SU-DHL-6 (cell line): ENCODE measurements around the gene ACBD6.

Experiments
- EZH2phosphoT487 ChIP-seq: fragments of 200-600 bp; sonication (generic), shearing (Covaris generic); conservative IDR thresholded peaks from 2 replicates; pipeline ENCODE4 v1.6.1; 2018; ENCODE audit warnings: mild to moderate bottlenecking, antibody characterized with exemption, low read length, moderate library complexity, mixed read lengths
- TF ChIP-seq, protein P1 (sequence below): fragments of 200-600 bp; sonication (generic); IDR thresholded peaks from one replicate; pipeline ENCODE4 v1.5.1; 2017; ENCODE audit warnings: antibody characterized with exemption, mild to moderate bottlenecking, low read length, moderate library complexity; ENCODE audit not compliant: insufficient read depth, poor library complexity, severe bottlenecking

DNA sequence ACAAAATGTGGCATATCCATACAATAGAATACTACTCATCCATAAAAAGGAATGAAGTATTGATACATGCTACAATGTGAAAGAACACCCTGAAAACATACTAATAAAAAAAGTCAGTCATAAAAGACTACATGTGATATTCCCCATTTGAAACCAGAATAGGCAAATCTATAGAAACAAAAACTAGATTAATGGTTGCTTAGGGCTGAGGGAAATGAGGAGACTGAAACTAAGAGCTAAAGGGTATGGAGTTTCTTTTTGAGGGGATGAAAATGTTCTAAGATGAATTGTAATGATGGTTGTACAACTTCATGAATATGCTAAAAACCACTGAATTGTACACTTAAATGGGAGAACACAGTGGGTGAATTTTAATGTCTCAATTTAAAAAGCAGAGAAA lies 50.9 kb downstream of the ACBD6 start:
- TF ChIP-seq, protein P1, sequence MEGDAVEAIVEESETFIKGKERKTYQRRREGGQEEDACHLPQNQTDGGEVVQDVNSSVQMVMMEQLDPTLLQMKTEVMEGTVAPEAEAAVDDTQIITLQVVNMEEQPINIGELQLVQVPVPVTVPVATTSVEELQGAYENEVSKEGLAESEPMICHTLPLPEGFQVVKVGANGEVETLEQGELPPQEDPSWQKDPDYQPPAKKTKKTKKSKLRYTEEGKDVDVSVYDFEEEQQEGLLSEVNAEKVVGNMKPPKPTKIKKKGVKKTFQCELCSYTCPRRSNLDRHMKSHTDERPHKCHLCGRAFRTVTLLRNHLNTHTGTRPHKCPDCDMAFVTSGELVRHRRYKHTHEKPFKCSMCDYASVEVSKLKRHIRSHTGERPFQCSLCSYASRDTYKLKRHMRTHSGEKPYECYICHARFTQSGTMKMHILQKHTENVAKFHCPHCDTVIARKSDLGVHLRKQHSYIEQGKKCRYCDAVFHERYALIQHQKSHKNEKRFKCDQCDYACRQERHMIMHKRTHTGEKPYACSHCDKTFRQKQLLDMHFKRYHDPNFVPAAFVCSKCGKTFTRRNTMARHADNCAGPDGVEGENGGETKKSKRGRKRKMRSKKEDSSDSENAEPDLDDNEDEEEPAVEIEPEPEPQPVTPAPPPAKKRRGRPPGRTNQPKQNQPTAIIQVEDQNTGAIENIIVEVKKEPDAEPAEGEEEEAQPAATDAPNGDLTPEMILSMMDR = no peak
- no peak for TF ChIP-seq EZH2phosphoT487
